Stimulated activated memory B cell treated with anti-CD40 and anti-IgM and Interleukin-4, amounts not matched to agents 10 μg/mL and 1 μg/mL and 100 μg/mL, for 72 hours (primary cell): ENCODE measurements around the gene GLCCI1.
A peak's percentile ranks its signal among the peaks of the same experiment; 100 is the strongest.

Source experiments
- ATAC-seq: fragments of 150-1000 bp; cut with Tn5 transposase; 2 replicates; pipeline ENCODE4 v1.10.0; 2021
- H3K27ac Mint-ChIP-seq: one replicate; pipeline ENCODE4 v1.8.0; 2022; ENCODE audit warnings: mild to moderate bottlenecking, mixed read lengths
- H3K27me3 Mint-ChIP-seq: one replicate; pipeline ENCODE4 v1.8.0; 2022; ENCODE audit warnings: mixed read lengths
- H3K36me3 Mint-ChIP-seq: one replicate; pipeline ENCODE4 v1.8.0; 2022; ENCODE audit warnings: mixed read lengths
- H3K4me1 Mint-ChIP-seq: one replicate; pipeline ENCODE4 v1.8.0; 2022; ENCODE audit warnings: mixed read lengths
- H3K4me3 Mint-ChIP-seq: one replicate; pipeline ENCODE4 v1.8.0; 2022; ENCODE audit warnings: mild to moderate bottlenecking, moderate library complexity, mixed read lengths
- H3K9me3 Mint-ChIP-seq: one replicate; pipeline ENCODE4 v1.8.0; 2022; ENCODE audit warnings: mixed read lengths

Gene GLCCI1

DNA sequence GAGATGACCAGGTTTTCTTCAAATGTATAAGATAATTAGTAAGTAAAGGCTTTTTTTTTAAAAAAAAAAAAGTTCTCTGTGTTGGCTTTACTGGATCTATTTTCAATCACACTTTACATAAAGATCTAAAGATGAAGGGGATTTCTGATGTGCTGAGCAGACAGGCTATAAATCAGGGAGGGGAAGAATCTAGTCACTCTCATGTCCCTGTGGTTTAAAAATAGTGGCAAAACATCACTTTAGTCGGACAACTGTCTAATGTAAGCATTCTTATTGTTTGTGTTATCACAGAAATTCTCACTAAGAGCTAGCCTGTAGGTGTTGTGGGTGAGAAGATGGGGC, 160.7 kb downstream of the GLCCI1 start:
- no peaks in the 10 kb centered on the region for H3K9me3 Mint-ChIP-seq
- no peak for ATAC-seq
- H3K27me3 Mint-ChIP-seq = no peaks in the 10 kb centered on the region
- H3K4me3 Mint-ChIP-seq = no peak overlapping the region
- H3K36me3 Mint-ChIP-seq = no peaks in the 10 kb centered on the region
- H3K4me1 Mint-ChIP-seq = peaks cover 72% of the 10 kb centered on the region
- peak overlapping the region; percentile 62 for H3K27ac Mint-ChIP-seq

GRCh38 chr7:8130663-8131062, 162.1 kb downstream of the GLCCI1 start:
- no peaks in the 10 kb centered on the region for H3K9me3 Mint-ChIP-seq
- H3K27ac Mint-ChIP-seq = no peak overlapping the region
- H3K4me1 Mint-ChIP-seq = peaks cover 67% of the 10 kb centered on the region
- no peak for ATAC-seq
- H3K4me3 Mint-ChIP-seq = no peak overlapping the region
- no peaks in the 10 kb centered on the region for H3K27me3 Mint-ChIP-seq
- no peaks in the 10 kb centered on the region for H3K36me3 Mint-ChIP-seq

DNA sequence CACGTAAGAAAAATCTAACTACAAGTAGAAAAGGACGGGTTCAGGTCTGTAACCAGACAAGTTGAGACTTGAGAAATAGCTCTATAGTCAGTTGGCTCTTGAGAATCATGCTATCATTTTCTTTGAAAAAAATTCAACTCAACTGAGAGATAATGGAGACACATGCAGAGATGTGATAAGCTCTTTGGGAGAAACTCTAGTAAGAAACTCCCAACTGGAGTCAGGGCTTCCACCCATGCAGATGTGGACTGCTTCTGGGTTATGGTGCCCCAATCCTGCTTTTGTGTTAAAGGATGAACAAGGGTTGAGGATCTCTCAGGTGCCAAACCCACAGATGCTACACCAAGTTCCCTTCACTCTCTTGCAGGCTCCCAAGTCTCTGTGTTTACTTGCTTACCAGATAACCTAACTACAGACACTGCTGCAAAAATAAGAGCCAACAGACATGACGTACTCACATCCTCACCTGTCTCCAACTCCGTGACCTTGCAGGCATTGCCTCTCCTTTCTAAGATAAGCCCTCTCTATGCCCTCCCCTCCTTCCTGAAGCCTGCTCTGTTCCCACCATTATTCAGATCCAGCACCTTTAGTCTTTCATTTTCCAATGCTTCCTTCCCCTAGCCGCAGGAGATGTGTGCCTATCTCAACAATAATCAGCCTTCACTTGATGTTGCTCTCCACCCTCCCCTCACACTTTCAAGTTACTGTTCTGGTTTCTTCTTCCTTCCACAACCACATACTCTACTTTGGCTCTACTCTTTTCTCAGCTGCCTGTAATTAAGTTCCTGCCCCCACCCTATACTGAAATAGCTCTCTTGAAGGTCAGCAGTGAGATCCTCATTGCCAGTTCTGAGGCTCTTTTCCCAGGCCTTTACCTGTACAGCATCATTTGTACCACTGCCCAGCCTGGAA, 163.4 kb downstream of the GLCCI1 start:
- Mint-ChIP-seq H3K9me3 (no peaks in the 10 kb centered on the region), H3K27ac (peak overlapping the region; percentile 41), H3K36me3 (no peaks in the 10 kb centered on the region), H3K4me3 (peak overlapping the region; percentile 53), H3K27me3 (no peaks in the 10 kb centered on the region), H3K4me1 (peaks cover 55% of the 10 kb centered on the region)
- peak; percentile 71 for ATAC-seq

- Mint-ChIP-seq H3K9me3 (no peaks in the 10 kb centered on the region), H3K36me3 (no peaks in the 10 kb centered on the region), H3K27ac (peak overlapping the region; percentile 41), H3K4me1 (peaks cover 45% of the 10 kb centered on the region), H3K27me3 (no peaks in the 10 kb centered on the region), H3K4me3 (no peak overlapping the region)
- no peak for ATAC-seq
These were observed 164.7 kb downstream of the GLCCI1 start for GRCh38 chr7:8133188-8133848.

- Mint-ChIP-seq H3K36me3 (no peaks in the 10 kb centered on the region), H3K4me1 (peaks cover 38% of the 10 kb centered on the region)
These were observed 165.6 kb downstream of the GLCCI1 start for GRCh38 chr7:8134089-8134733.

GRCh38 chr7:8135417-8135816, 166.8 kb downstream of the GLCCI1 start:
- Mint-ChIP-seq H3K27ac (peak overlapping the region; percentile 41), H3K4me1 (peaks cover 40% of the 10 kb centered on the region)
- no peak for ATAC-seq

More at GRCh38 chr7:8134089-8134733, 165.6 kb downstream of the GLCCI1 start:
- no peak overlapping the region for H3K4me3 Mint-ChIP-seq
- peak; percentile 91 for ATAC-seq
- H3K9me3 Mint-ChIP-seq = no peaks in the 10 kb centered on the region
- H3K27me3 Mint-ChIP-seq = no peaks in the 10 kb centered on the region
- H3K27ac Mint-ChIP-seq = peak overlapping the region; percentile 41

GRCh38 chr7:8136051-8136730, 167.6 kb downstream of the GLCCI1 start:
- no peak overlapping the region for H3K4me3 Mint-ChIP-seq
- no peaks in the 10 kb centered on the region for H3K27me3 Mint-ChIP-seq
- H3K9me3 Mint-ChIP-seq = no peaks in the 10 kb centered on the region
- no peak overlapping the region for H3K27ac Mint-ChIP-seq
- no peaks in the 10 kb centered on the region for H3K36me3 Mint-ChIP-seq
- H3K4me1 Mint-ChIP-seq = peaks cover 38% of the 10 kb centered on the region
- ATAC-seq = no peak

More at GRCh38 chr7:8135417-8135816, 166.8 kb downstream of the GLCCI1 start:
- H3K9me3 Mint-ChIP-seq = no peaks in the 10 kb centered on the region
- no peaks in the 10 kb centered on the region for H3K36me3 Mint-ChIP-seq
- no peaks in the 10 kb centered on the region for H3K27me3 Mint-ChIP-seq
- H3K4me3 Mint-ChIP-seq = no peak overlapping the region
